Activated CD8-positive, alpha-beta T cell treated with anti-CD3 and anti-CD28 coated beads for 36 hours (primary cell): ENCODE results near the gene TARS2. TPM values are rescaled to one million over a fixed set of nuclear protein-coding genes. Genes with fewer than 3 reads are reported as not detected.

Source experiments
- ATAC-seq: fragments of 200-7000 bp; cut with Tn5 transposase; one replicate; pipeline ENCODE4 v1.10.0; 2021; ENCODE audit warnings: mild to moderate bottlenecking, moderate library complexity
- CTCF ChIA-PET: fragments of 350-600 bp; sonication (Branson Sonifier 250); formaldehyde crosslinking; loops from one replicate; lab custom pipeline; 2021; ENCODE audit warnings: antibody characterized with exemption; lab: Charles Lee
- POLR2A ChIA-PET: fragments of 350-600 bp; sonication (Branson Sonifier 250); formaldehyde crosslinking; loops from one replicate; lab custom pipeline; 2021; ENCODE audit warnings: antibody characterized with exemption; lab: Charles Lee
- DNase-seq: peaks from one replicate; pipeline ENCODE4 v3.0.0-alpha.2; 2020
- H3K27ac Mint-ChIP-seq: one replicate; pipeline ENCODE4 v1.8.0; 2021; ENCODE audit warnings: mild to moderate bottlenecking, mixed read lengths
- H3K27me3 Mint-ChIP-seq: one replicate; pipeline ENCODE4 v1.8.0; 2021; ENCODE audit warnings: mixed read lengths
- H3K36me3 Mint-ChIP-seq: one replicate; pipeline ENCODE4 v1.8.0; 2021; ENCODE audit warnings: low read depth, mixed read lengths
- H3K4me1 Mint-ChIP-seq: one replicate; pipeline ENCODE4 v1.8.0; 2021; ENCODE audit warnings: low read depth, mixed read lengths
- H3K4me3 Mint-ChIP-seq: one replicate; pipeline ENCODE4 v1.8.0; 2021; ENCODE audit warnings: mild to moderate bottlenecking, moderate library complexity, mixed read lengths
- H3K9me3 Mint-ChIP-seq: one replicate; pipeline ENCODE4 v1.8.0; 2021; ENCODE audit warnings: mixed read lengths
- CTCF ChIP-seq: fragments of 200-600 bp; IDR thresholded peaks from one replicate; pipeline ENCODE4 v1.8.0; 2022; ENCODE audit warnings: antibody characterized with exemption, mild to moderate bottlenecking
- intact Hi-C: fragments of 100-400 bp; cut with micrococcal nuclease; formaldehyde crosslinking; loops from one replicate; pipeline ENCODE4 v1.10.0; 2022
- total RNA-seq, 2 experiments: library from RNA; stranded (reverse); gene quantifications; one replicate each; pipeline ENCODE4 v1.2.3, GENCODE V29; 2021

Gene TARS2
- total RNA-seq, 2 experiments from 2014 or later = 43.3 to 44.5 TPM

GRCh38 chr1:150536836-150537731 is 49.9 kb downstream of the TARS2 start:
- DNase-seq (no peak), ATAC-seq (no peak)
- CTCF ChIA-PET = interaction anchor here (1.2 to 2.4 kb wide), 2 partner anchors 12 to 23 kb away, joined by 3 to 10 read pairs; partner anchors contain the start of gene ADAMTSL4
- no peak overlapping the region for H3K4me3 Mint-ChIP-seq
- no peak overlapping the region for H3K27ac Mint-ChIP-seq
- TF ChIP-seq CTCF = no peak
- no peaks in the 10 kb centered on the region for H3K4me1 Mint-ChIP-seq
- no peaks in the 10 kb centered on the region for H3K36me3 Mint-ChIP-seq
- POLR2A ChIA-PET = interaction anchor here (0.7 to 0.8 kb wide), 2 partner anchors 11 to 21 kb away, joined by 3 read pairs; no protein-coding TSS in a partner anchor
- no peaks in the 10 kb centered on the region for H3K9me3 Mint-ChIP-seq
- intact Hi-C loops = no loop called here
- H3K27me3 Mint-ChIP-seq = no peaks in the 10 kb centered on the region

GRCh38 chr1:150537732-150538684 is 50.8 kb downstream of the TARS2 start:
- POLR2A ChIA-PET = no interaction called here
- Mint-ChIP-seq H3K36me3 (no peaks in the 10 kb centered on the region), H3K4me3 (no peak overlapping the region), H3K9me3 (no peaks in the 10 kb centered on the region), H3K4me1 (no peaks in the 10 kb centered on the region), H3K27ac (no peak overlapping the region), H3K27me3 (no peaks in the 10 kb centered on the region)
- DNase-seq = no peak
- ATAC-seq = no peak
- no peak for TF ChIP-seq CTCF
- CTCF ChIA-PET = interaction anchor here (1.2 kb wide), 1 partner anchor 11 kb away, joined by 3 read pairs; the partner anchor contains the start of gene ADAMTSL4
- intact Hi-C loops = no loop called here

- DNase-seq (no peak), ATAC-seq (no peak)
- H3K4me1 Mint-ChIP-seq = peaks cover 3% of the 10 kb centered on the region
- H3K9me3 Mint-ChIP-seq = no peaks in the 10 kb centered on the region
- CTCF ChIA-PET = interaction anchor here (1.2 to 3.5 kb wide), 3 partner anchors 11 to 25 kb away, joined by 3 to 16 read pairs (median 4); no protein-coding TSS in a partner anchor
- no peak for TF ChIP-seq CTCF
- no peak overlapping the region for H3K4me3 Mint-ChIP-seq
- POLR2A ChIA-PET = interaction anchor here (0.6 to 1.3 kb wide), 3 partner anchors 66 to 175 kb away, joined by 3 read pairs; no protein-coding TSS in a partner anchor
- H3K27ac Mint-ChIP-seq = no peak overlapping the region
- H3K27me3 Mint-ChIP-seq = peaks cover 14% of the 10 kb centered on the region
- H3K36me3 Mint-ChIP-seq = no peaks in the 10 kb centered on the region
- intact Hi-C loops = no loop called here
These were observed 56.4 kb downstream of the TARS2 start for GRCh38 chr1:150543500-150544143.

GRCh38 chr1:150544204-150544603 is 57.0 kb downstream of the TARS2 start:
- H3K4me1 Mint-ChIP-seq = peaks cover 3% of the 10 kb centered on the region
- H3K9me3 Mint-ChIP-seq = no peaks in the 10 kb centered on the region
- H3K27ac Mint-ChIP-seq = no peak overlapping the region
- intact Hi-C loops = no loop called here
- ATAC-seq (no peak), DNase-seq (no peak)
- H3K36me3 Mint-ChIP-seq = no peaks in the 10 kb centered on the region
- ChIA-PET POLR2A (interaction anchor here (0.6 to 1.3 kb wide), 3 partner anchors 67 to 175 kb away, joined by 3 read pairs; no protein-coding TSS in a partner anchor), CTCF (interaction anchor here (1.2 to 3.5 kb wide), 4 partner anchors 12 to 289 kb away, joined by 3 to 16 read pairs (median 4); no protein-coding TSS in a partner anchor)
- H3K27me3 Mint-ChIP-seq = peaks cover 14% of the 10 kb centered on the region
- H3K4me3 Mint-ChIP-seq = no peak overlapping the region
- no peak for TF ChIP-seq CTCF
